Loucy (cell line): ENCODE measurements around the gene MCM10.

Experiments used
- H2AFZ ChIP-seq: fragments of 200-600 bp; sonication (generic); 2 replicates; pipeline ENCODE4 v1.6.0; 2016; ENCODE audit warnings: antibody characterized with exemption, mild to moderate bottlenecking, low read length, moderate library complexity
- H3F3A ChIP-seq: fragments of 200-600 bp; 2 replicates; pipeline ENCODE4 v1.6.0; 2016; ENCODE audit warnings: antibody characterized with exemption, low read depth, mild to moderate bottlenecking
- H3K27me3 ChIP-seq: fragments of 200-600 bp; sonication (generic); 2 replicates; pipeline ENCODE4 v1.6.1; 2014; ENCODE audit warnings: low read length, mild to moderate bottlenecking; ENCODE audit not compliant: insufficient read depth, poor library complexity, severe bottlenecking
- H3K36me3 ChIP-seq: fragments of 200-600 bp; sonication (generic); 2 replicates; pipeline ENCODE4 v1.6.1; 2016; ENCODE audit warnings: low read length; ENCODE audit not compliant: insufficient read depth
- H3K4me1 ChIP-seq: fragments of 200-600 bp; sonication (generic); 2 replicates; pipeline ENCODE4 v1.5.1; 2014; ENCODE audit warnings: low read length, mild to moderate bottlenecking; ENCODE audit not compliant: insufficient read depth, poor library complexity, severe bottlenecking
- H3K4me2 ChIP-seq: fragments of 200-600 bp; sonication (generic); 2 replicates; pipeline ENCODE4 v1.6.0; 2014; ENCODE audit warnings: antibody characterized with exemption, low read length, low read depth, mild to moderate bottlenecking; ENCODE audit not compliant: poor library complexity, severe bottlenecking
- H3K4me3 ChIP-seq: fragments of 200-600 bp; sonication (generic); 2 replicates; pipeline ENCODE4 v1.5.1; 2014; ENCODE audit warnings: low read length, mild to moderate bottlenecking, mixed read lengths; ENCODE audit not compliant: poor library complexity, severe bottlenecking
- H3K79me2 ChIP-seq: fragments of 200-600 bp; sonication (generic); 2 replicates; pipeline ENCODE4 v1.6.1; 2014; ENCODE audit warnings: low read length; ENCODE audit not compliant: insufficient read depth
- H3K9ac ChIP-seq: fragments of 200-600 bp; sonication (generic); 2 replicates; pipeline ENCODE4 v1.6.0; 2014; ENCODE audit warnings: mild to moderate bottlenecking, low read depth, low read length, moderate library complexity; ENCODE audit not compliant: poor library complexity, severe bottlenecking
- H3K9me2 ChIP-seq: fragments of 200-600 bp; sonication (generic); replicated peaks from 2 replicates; pipeline ENCODE4 v1.6.1; 2016; ENCODE audit warnings: low read depth, low read length, mixed read lengths
- H3K9me3 ChIP-seq: fragments of 200-600 bp; sonication (generic); 2 replicates; pipeline ENCODE4 v1.6.1; 2014; ENCODE audit warnings: mild to moderate bottlenecking, antibody characterized with exemption, low read length, low read depth; ENCODE audit not compliant: insufficient read depth
- H4K20me1 ChIP-seq: fragments of 200-600 bp; sonication (generic); 2 replicates; pipeline ENCODE4 v1.6.0; 2014; ENCODE audit warnings: antibody characterized with exemption, low read length, mild to moderate bottlenecking; ENCODE audit not compliant: insufficient read depth, poor library complexity, severe bottlenecking
- CTCF ChIP-seq: fragments of 200-600 bp; sonication (generic); conservative IDR thresholded peaks from 2 replicates; pipeline ENCODE4 v1.5.1; 2014; ENCODE audit warnings: mild to moderate bottlenecking, antibody characterized with exemption, low read length
- EZH2phosphoT487 ChIP-seq: fragments of 200-600 bp; IDR thresholded peaks from 2 replicates; pipeline ENCODE4 v1.6.1; 2018; ENCODE audit warnings: antibody characterized with exemption, mild to moderate bottlenecking, moderate library complexity, borderline replicate concordance

MCM10 gene

GRCh38 chr10:13117841-13118783, 43.2 kb upstream of the MCM10 start:
- H3K79me2 ChIP-seq, result no peaks in the 10 kb centered on the region
- no peaks in the 10 kb centered on the region for H3K4me1 ChIP-seq
- H3K36me3 ChIP-seq, result peaks cover 49% of the 10 kb centered on the region; the same call in 1 of the 2 replicates
- no peaks in the 10 kb centered on the region for H4K20me1 ChIP-seq
- H3F3A ChIP-seq, result no peaks in the 10 kb centered on the region
- no peaks in the 10 kb centered on the region for H3K27me3 ChIP-seq
- H3K4me2 ChIP-seq, result no peak overlapping the region
- no peak overlapping the region for H3K9ac ChIP-seq
- H3K4me3 ChIP-seq, result no peak overlapping the region
- no peak overlapping the region for H2AFZ ChIP-seq
- H3K9me3 ChIP-seq, result no peaks in the 10 kb centered on the region
- TF ChIP-seq CTCF (no peak), EZH2phosphoT487 (no peak)
- no peaks in the 10 kb centered on the region for H3K9me2 ChIP-seq

GRCh38 chr10:13118784-13119410, 42.5 kb upstream of the MCM10 start:
- H3K36me3 ChIP-seq, result peaks cover 49% of the 10 kb centered on the region; the same call in 1 of the 2 replicates
- no peak overlapping the region for H3K4me2 ChIP-seq
- no peaks in the 10 kb centered on the region for H3F3A ChIP-seq
- H3K9me3 ChIP-seq, result no peaks in the 10 kb centered on the region
- H3K9me2 ChIP-seq, result no peaks in the 10 kb centered on the region
- no peaks in the 10 kb centered on the region for H3K4me1 ChIP-seq
- H3K9ac ChIP-seq, result no peak overlapping the region
- H4K20me1 ChIP-seq, result no peaks in the 10 kb centered on the region
- no peaks in the 10 kb centered on the region for H3K79me2 ChIP-seq
- no peaks in the 10 kb centered on the region for H3K27me3 ChIP-seq
- TF ChIP-seq CTCF (no peak), EZH2phosphoT487 (no peak)
- no peak overlapping the region for H3K4me3 ChIP-seq
- no peak overlapping the region for H2AFZ ChIP-seq

GRCh38 chr10:13120786-13121499, 40.4 kb upstream of the MCM10 start:
- Histone ChIP-seq H3K4me2 (no peak overlapping the region), H3K79me2 (no peaks in the 10 kb centered on the region), H3K9me3 (no peaks in the 10 kb centered on the region), H3K27me3 (no peaks in the 10 kb centered on the region), H3K9ac (no peak overlapping the region), H3K4me3 (no peak overlapping the region), H2AFZ (no peak overlapping the region), H4K20me1 (no peaks in the 10 kb centered on the region), H3K4me1 (no peaks in the 10 kb centered on the region), H3K9me2 (no peaks in the 10 kb centered on the region), H3F3A (no peaks in the 10 kb centered on the region), H3K36me3 (peaks cover 55% of the 10 kb centered on the region; the same call in 1 of the 2 replicates)
- TF ChIP-seq CTCF (no peak), EZH2phosphoT487 (no peak)
